BLaER1 treated with 17β-estradiol and CSF1 and Interleukin-3, amounts not matched to agents 10 nM and 100 nM (cell line): ENCODE measurements around the gene FKBP5.

ENCODE experiments used
- H3K27ac ChIP-seq, 11 experiments: shearing (Covaris generic); formaldehyde crosslinking; 2 replicates each; pipeline ENCODE4 v1.8.1; 2022
- H3K27me3 ChIP-seq, 11 experiments: shearing (Covaris generic); formaldehyde crosslinking; 2 replicates each; pipeline ENCODE4 v1.8.1; 2022
- H3K36me3 ChIP-seq, 11 experiments: shearing (Covaris generic); formaldehyde crosslinking; 2 replicates each; pipeline ENCODE4 v1.8.1; 2022
- H3K4me1 ChIP-seq, 10 experiments: shearing (Covaris generic); formaldehyde crosslinking; 2 replicates each; pipeline ENCODE4 v1.8.1; 2022
- H3K4me2 ChIP-seq, 11 experiments: shearing (Covaris generic); formaldehyde crosslinking; 2 replicates each; pipeline ENCODE4 v1.8.1; 2022
- H3K4me3 ChIP-seq, 10 experiments: shearing (Covaris generic); formaldehyde crosslinking; 2 replicates each; pipeline ENCODE4 v1.8.1; 2022
- H3K9ac ChIP-seq, 11 experiments: shearing (Covaris generic); formaldehyde crosslinking; 2 replicates each; pipeline ENCODE4 v1.8.1; 2022
- H3K9me3 ChIP-seq, 11 experiments: shearing (Covaris generic); formaldehyde crosslinking; replicated peaks in 1 of 11; 2 replicates each; pipeline ENCODE4 v1.8.1; 2022
- H4K20me1 ChIP-seq, 11 experiments: shearing (Covaris generic); formaldehyde crosslinking; 2 replicates each; pipeline ENCODE4 v1.8.1; 2022
- Cebpa-rat ChIP-seq, 11 experiments: shearing (Covaris generic); IDR thresholded peaks; 2 replicates each; pipeline ENCODE4 v1.8.1; 2022

FKBP5 gene

DNA sequence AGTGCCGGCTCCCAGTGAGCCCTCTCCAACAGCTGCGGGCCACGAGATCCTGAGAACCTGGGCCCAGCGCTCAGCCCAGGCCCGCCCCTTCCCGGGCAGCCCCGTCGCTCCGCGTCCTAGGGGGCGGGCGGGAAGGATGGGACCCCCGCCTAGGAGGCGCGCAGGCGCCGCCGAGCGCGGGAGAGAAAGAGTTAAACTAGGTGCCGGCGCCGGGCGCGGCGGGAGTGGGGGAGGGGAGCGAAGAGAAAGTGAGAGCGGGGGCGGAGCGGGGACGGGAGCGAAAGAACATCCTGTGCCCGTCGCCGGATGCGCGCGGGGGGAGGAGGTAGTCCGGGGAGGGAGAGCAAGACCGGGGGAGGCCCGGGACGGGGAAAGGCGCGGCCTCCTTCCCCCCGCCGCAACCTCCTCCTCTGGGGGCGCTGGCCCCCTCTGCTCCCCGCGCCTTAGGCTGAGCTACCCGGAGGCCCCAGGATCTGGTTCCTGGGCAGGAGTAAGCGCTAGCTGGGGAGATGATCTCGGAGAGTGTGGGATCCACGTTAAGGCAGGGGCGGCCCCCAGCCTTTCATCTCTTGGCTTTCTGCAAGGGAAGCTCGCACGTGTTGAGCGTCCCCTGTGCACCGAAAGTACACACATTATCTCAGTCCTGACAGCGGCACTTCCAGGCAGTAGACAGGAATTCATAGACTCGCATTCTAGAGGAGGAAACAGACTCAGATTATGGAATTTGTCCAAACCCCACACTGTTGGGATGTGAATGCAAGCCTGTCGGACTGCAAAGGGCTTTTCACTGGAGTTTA lies 43.2 kb upstream of the FKBP5 start:
- Histone ChIP-seq H3K27ac (peak overlapping the region; percentile 32 to 98 (median 96); a peak in 21 of 22 replicates), H3K4me2 (peak overlapping the region; percentile 82 to 100 (median 92)), H3K4me3 (peak overlapping the region; percentile 66 to 77 (median 72)), H3K4me1 (peaks cover 53 to 87% (median 84%) of the 10 kb centered on the region in 10 experiments), H3K27me3 (no peaks in the 10 kb centered on the region), H3K9ac (peak overlapping the region; percentile 73 to 95 (median 91)), H4K20me1 (no peaks in the 10 kb centered on the region; a peak in 1 of 22 replicates), H3K36me3 (no peaks in the 10 kb centered on the region), H3K9me3 (no peaks in the 10 kb centered on the region)
- no peak for TF ChIP-seq Cebpa-rat (IDR thresholded peaks at IDR 0.05)

GRCh38 chr6:35731414-35731735 lies 42.7 kb upstream of the FKBP5 start:
- Histone ChIP-seq H3K4me3 (peak overlapping the region; percentile 66 to 77 (median 72)), H3K4me2 (peak overlapping the region; percentile 82 to 100 (median 92)), H3K9ac (peak overlapping the region; percentile 73 to 95 (median 91)), H3K27ac (peak overlapping the region; percentile 32 to 98 (median 96); a peak in 21 of 22 replicates), H3K9me3 (no peaks in the 10 kb centered on the region), H3K27me3 (no peaks in the 10 kb centered on the region), H3K4me1 (peaks cover 59 to 87% (median 84%) of the 10 kb centered on the region in 10 experiments), H4K20me1 (no peaks in the 10 kb centered on the region; a peak in 1 of 22 replicates), H3K36me3 (no peaks in the 10 kb centered on the region)
- TF ChIP-seq Cebpa-rat (IDR thresholded peaks at IDR 0.05) = no peak

- Histone ChIP-seq H3K9me3 (no peaks in the 10 kb centered on the region), H3K4me3 (peak overlapping the region in 9 of 10 experiments; percentile 66 to 77 (median 72); a peak in 18 of 20 replicates), H4K20me1 (no peaks in the 10 kb centered on the region; a peak in 1 of 22 replicates), H3K27me3 (no peaks in the 10 kb centered on the region), H3K4me2 (peak overlapping the region; percentile 91 to 100 (median 93)), H3K36me3 (no peaks in the 10 kb centered on the region), H3K27ac (peak overlapping the region in 9 of 11 experiments; percentile 89 to 98 (median 96); a peak in 18 of 22 replicates), H3K4me1 (peaks cover 64 to 87% (median 84%) of the 10 kb centered on the region in 10 experiments), H3K9ac (peak overlapping the region in 9 of 11 experiments; percentile 44 to 94 (median 90); a peak in 18 of 22 replicates)
- TF ChIP-seq Cebpa-rat (IDR thresholded peaks at IDR 0.05) = no peak
These were observed 42.2 kb upstream of the FKBP5 start for GRCh38 chr6:35730745-35731413.

DNA sequence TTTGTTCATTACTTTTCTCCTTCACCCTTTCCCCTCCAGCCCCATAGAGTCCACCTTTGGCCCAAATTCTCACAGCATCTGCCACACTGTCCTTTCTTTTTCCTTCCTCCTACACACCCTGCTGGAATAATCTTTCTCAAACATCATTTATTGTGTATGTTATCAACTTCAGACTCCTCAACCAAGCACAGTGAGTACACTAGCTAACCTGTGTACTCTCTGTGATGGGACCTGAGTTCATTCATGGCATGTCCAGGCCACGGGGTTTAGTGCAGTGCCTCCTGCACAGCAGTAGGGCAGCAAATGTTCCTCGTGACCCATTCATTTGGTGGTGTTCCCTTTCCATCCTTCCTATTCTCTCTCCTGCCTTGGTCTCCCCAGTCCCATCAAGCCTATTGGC lies 41.0 kb upstream of the FKBP5 start:
- peaks cover 76 to 90% (median 87%) of the 10 kb centered on the region in 10 experiments for H3K4me1 ChIP-seq
- no peaks in the 10 kb centered on the region; a peak in 1 of 22 replicates for H4K20me1 ChIP-seq
- H3K4me2 ChIP-seq = peak overlapping the region; percentile 91 to 100 (median 93)
- H3K9ac ChIP-seq = peak overlapping the region in 8 of 11 experiments; percentile 71 to 94 (median 88); a peak in 14 of 22 replicates
- peak overlapping the region in 2 of 10 experiments; percentile 14 to 76; a peak in 1 of 20 replicates for H3K4me3 ChIP-seq
- peak overlapping the region in 8 of 11 experiments; percentile 86 to 98 (median 96); a peak in 15 of 22 replicates for H3K27ac ChIP-seq
- H3K27me3 ChIP-seq = no peaks in the 10 kb centered on the region
- TF ChIP-seq Cebpa-rat (IDR thresholded peaks at IDR 0.05) = no peak
- H3K36me3 ChIP-seq = no peaks in the 10 kb centered on the region
- no peaks in the 10 kb centered on the region for H3K9me3 ChIP-seq

- Histone ChIP-seq H3K4me1 (peaks cover 83 to 91% (median 89%) of the 10 kb centered on the region in 10 experiments), H3K36me3 (no peaks in the 10 kb centered on the region), H3K27ac (peak overlapping the region in 10 of 11 experiments; percentile 51 to 98 (median 95); a peak in 20 of 22 replicates), H3K4me3 (peak overlapping the region in 9 of 10 experiments; percentile 42 to 58 (median 53); a peak in 14 of 20 replicates), H3K9me3 (no peaks in the 10 kb centered on the region), H3K27me3 (no peaks in the 10 kb centered on the region), H3K4me2 (peak overlapping the region; percentile 91 to 100 (median 93)), H4K20me1 (no peaks in the 10 kb centered on the region; a peak in 1 of 22 replicates), H3K9ac (peak overlapping the region; percentile 31 to 94 (median 86); a peak in 21 of 22 replicates)
- no peak for TF ChIP-seq Cebpa-rat (IDR thresholded peaks at IDR 0.05)
These were observed 40.3 kb upstream of the FKBP5 start for GRCh38 chr6:35728683-35729678.

- no peak for TF ChIP-seq Cebpa-rat (IDR thresholded peaks at IDR 0.05)
- Histone ChIP-seq H3K4me2 (peak overlapping the region; percentile 91 to 100 (median 99)), H4K20me1 (no peaks in the 10 kb centered on the region), H3K4me1 (peaks cover 85 to 91% (median 89%) of the 10 kb centered on the region in 10 experiments), H3K9me3 (no peaks in the 10 kb centered on the region), H3K36me3 (no peaks in the 10 kb centered on the region), H3K4me3 (peak overlapping the region; percentile 51 to 71 (median 62)), H3K27me3 (no peaks in the 10 kb centered on the region), H3K9ac (peak overlapping the region; percentile 72 to 94 (median 86)), H3K27ac (peak overlapping the region; percentile 36 to 98 (median 94); a peak in 21 of 22 replicates)
These were observed 39.4 kb upstream of the FKBP5 start for GRCh38 chr6:35727935-35728682.

DNA sequence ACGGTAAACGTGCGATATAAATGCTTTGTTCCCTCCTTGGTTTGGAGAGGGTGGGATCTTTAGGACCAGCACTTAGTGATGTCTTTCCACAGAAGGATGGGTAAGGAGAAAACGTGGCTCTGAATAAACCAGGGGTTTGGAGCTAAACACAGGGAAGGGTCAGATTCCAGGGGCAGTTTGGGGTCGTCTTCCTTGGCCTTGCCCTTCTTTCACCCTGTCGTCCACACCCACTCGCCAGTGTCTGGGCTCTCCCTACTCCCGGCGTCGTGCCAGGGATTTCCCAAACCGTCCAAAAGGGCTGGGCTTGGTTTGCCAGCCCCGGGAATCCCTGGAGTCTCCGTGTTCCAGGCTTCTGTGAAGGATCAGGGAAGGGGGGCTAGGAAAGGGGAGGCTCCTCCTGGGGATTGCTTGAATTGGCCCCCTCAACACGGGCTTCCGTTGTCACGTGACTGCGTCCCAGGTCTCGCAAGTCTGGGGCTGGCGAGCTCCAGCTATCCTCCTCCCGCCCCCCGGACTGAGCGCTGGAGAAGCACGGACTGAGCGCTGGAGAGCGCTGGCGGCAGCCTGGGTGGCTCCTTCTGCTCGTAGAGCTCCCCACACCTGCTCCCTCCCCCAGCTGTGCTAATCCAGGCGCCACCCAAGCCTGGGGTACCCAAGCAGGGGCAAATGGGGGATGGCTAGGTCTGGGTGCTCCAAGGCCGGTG lies 38.7 kb upstream of the FKBP5 start:
- no peaks in the 10 kb centered on the region for H3K9me3 ChIP-seq
- no peaks in the 10 kb centered on the region for H3K36me3 ChIP-seq
- H3K27me3 ChIP-seq = no peaks in the 10 kb centered on the region
- H3K4me2 ChIP-seq = peak overlapping the region; percentile 91 to 100 (median 99)
- TF ChIP-seq Cebpa-rat (IDR thresholded peaks at IDR 0.05) = no peak
- H4K20me1 ChIP-seq = no peaks in the 10 kb centered on the region
- H3K4me1 ChIP-seq = peaks cover 82 to 90% (median 86%) of the 10 kb centered on the region in 10 experiments
- peak overlapping the region; percentile 36 to 98 (median 93); a peak in 21 of 22 replicates for H3K27ac ChIP-seq
- peak overlapping the region; percentile 72 to 91 (median 85) for H3K9ac ChIP-seq
- peak overlapping the region; percentile 51 to 71 (median 62) for H3K4me3 ChIP-seq
